Skeletal muscle satellite cell (primary cell): ENCODE measurements around the gene MVB12A.

Experiments used
- H3K27me3 ChIP-seq: 2 replicates; pipeline ENCODE4 v1.7.0; 2013; ENCODE audit warnings: low read length; ENCODE audit not compliant: control insufficient read depth, insufficient read depth
- H3K36me3 ChIP-seq: 2 replicates; pipeline ENCODE4 v1.7.0; 2013; ENCODE audit warnings: mild to moderate bottlenecking, control low read depth, low read length; ENCODE audit not compliant: insufficient read depth
- H3K4me1 ChIP-seq: 2 replicates; pipeline ENCODE4 v1.7.0; 2013; ENCODE audit warnings: low read length; ENCODE audit not compliant: control insufficient read depth, insufficient read depth
- H3K4me2 ChIP-seq: 2 replicates; pipeline ENCODE4 v1.7.0; 2013; ENCODE audit warnings: mild to moderate bottlenecking, low read length
- H3K4me3 ChIP-seq: 2 replicates; pipeline ENCODE4 v1.7.0; 2013; ENCODE audit warnings: low read length
- H3K9ac ChIP-seq: 2 replicates; pipeline ENCODE4 v1.7.0; 2013; ENCODE audit warnings: mild to moderate bottlenecking, low read depth, low read length, moderate library complexity
- H3K9me3 ChIP-seq: replicated peaks from 2 replicates; pipeline ENCODE4 v1.7.0; 2013; ENCODE audit warnings: mild to moderate bottlenecking, control low read depth, low read length

Gene MVB12A

DNA sequence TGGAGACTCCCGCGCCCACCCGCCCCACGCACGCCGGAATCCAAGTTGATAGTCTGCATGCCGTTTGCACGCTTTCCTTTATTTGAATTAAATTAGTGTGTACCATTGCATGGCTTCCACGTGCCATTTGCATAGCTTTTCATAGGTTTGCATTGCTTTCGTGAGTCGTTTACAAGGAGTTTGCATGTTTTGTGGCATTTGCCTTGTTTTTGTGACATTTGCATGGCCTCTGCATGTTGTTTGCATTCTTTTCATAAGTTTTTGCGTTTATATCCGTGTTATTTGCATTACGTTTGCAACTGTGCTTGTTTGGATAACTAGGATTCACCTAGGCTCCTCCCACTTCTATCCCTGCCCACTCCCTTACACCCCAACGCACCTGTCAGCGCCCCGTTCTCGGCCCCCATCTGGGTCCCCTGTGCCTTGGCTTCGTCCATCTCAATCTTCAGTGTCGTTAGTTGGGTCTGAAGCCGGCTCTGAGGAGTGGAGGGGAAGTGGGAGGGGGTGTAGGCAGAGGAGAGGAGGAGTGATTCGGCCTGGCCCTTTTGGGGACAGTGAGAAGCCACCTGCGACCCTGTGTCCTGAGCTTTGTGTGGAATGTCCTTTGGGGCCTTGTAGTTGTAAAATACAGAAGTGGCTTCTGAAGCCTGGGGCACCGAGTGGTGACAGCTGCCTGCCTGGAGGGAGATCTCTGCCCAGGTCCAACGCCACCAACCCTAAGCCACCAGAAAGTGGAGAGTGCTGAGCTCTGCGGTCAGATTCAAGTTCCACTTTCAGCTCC lies 28.3 kb upstream of the MVB12A start:
- Histone ChIP-seq H3K4me3 (peak overlapping the region; percentile 65), H3K9me3 (peaks cover 4% of the 10 kb centered on the region), H3K9ac (no peak overlapping the region), H3K36me3 (no peaks in the 10 kb centered on the region), H3K4me1 (peaks cover 14% of the 10 kb centered on the region), H3K27me3 (peaks cover 24% of the 10 kb centered on the region), H3K4me2 (peak overlapping the region; percentile 91)

DNA sequence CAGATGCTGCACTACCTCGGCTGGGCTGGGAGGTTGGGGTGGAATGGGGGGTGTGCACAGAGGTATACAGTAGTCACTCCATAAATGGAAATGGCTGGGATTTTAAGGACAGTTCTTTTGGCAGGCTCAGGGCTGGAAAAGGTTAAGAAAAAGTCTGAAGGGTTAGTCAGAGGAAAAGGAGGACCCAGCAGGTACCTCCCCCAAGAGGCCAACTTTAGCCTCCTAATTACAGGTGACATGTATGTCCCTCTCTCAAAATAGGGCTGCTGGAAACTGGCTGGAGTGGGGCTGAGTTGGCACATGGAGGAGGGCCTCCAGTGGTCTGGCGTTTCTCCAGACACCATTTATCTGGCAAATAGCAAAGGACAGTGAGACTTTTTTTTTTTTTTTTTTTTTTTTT lies 26.8 kb upstream of the MVB12A start:
- peaks cover 14% of the 10 kb centered on the region for H3K4me1 ChIP-seq
- no peaks in the 10 kb centered on the region for H3K36me3 ChIP-seq
- H3K9me3 ChIP-seq, result peaks cover 4% of the 10 kb centered on the region
- H3K4me2 ChIP-seq, result no peak overlapping the region
- H3K27me3 ChIP-seq, result peaks cover 24% of the 10 kb centered on the region
- no peak overlapping the region for H3K4me3 ChIP-seq
- no peak overlapping the region for H3K9ac ChIP-seq

DNA sequence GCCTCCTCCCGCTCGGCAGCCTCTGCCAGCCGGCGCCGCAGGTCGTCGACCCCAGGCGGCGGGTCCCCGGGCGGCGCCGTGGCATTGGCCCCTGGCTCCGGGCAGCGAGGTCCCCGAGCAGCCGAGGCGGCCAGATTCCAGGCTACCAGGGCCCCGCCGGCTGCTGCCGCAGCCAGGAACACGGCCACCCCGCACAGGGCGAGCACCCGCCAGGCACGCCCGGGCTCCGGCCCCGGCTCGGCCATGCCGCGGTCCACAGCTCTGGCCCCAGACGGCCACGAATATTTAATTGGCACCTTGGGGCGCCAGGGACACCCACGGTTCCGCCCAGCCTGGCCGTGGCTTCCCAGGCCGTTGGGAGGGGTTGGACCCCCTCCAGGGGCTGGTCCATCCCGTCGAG lies 25.9 kb upstream of the MVB12A start, which contains the start of gene CCDC194:
CCDC194 (minus strand) TSS at position 283 of the 400 bp plus-strand sequence; CDS start at position 245, 38 bp downstream.
- H3K4me3 ChIP-seq, result peak within 1 kb of the TSS; percentile 45
- H3K4me1 ChIP-seq, result peaks cover 14% of the 10 kb centered on the region
- peaks cover 23% of the 10 kb centered on the region for H3K27me3 ChIP-seq
- H3K9ac ChIP-seq, result no peak within 1 kb of the TSS
- H3K4me2 ChIP-seq, result peak within 1 kb of the TSS; percentile 44
- H3K9me3 ChIP-seq, result peaks cover 4% of the 10 kb centered on the region
- no peaks in the 10 kb centered on the region for H3K36me3 ChIP-seq

- H3K4me3 ChIP-seq, result peak overlapping the region; percentile 45
- H3K4me2 ChIP-seq, result no peak overlapping the region
- H3K9me3 ChIP-seq, result no peaks in the 10 kb centered on the region
- no peak overlapping the region for H3K9ac ChIP-seq
- no peaks in the 10 kb centered on the region for H3K36me3 ChIP-seq
- H3K27me3 ChIP-seq, result peaks cover 13% of the 10 kb centered on the region
- peaks cover 14% of the 10 kb centered on the region for H3K4me1 ChIP-seq
Observed at GRCh38 chr19:17394891-17395415, 24.9 kb upstream of the MVB12A start.

DNA sequence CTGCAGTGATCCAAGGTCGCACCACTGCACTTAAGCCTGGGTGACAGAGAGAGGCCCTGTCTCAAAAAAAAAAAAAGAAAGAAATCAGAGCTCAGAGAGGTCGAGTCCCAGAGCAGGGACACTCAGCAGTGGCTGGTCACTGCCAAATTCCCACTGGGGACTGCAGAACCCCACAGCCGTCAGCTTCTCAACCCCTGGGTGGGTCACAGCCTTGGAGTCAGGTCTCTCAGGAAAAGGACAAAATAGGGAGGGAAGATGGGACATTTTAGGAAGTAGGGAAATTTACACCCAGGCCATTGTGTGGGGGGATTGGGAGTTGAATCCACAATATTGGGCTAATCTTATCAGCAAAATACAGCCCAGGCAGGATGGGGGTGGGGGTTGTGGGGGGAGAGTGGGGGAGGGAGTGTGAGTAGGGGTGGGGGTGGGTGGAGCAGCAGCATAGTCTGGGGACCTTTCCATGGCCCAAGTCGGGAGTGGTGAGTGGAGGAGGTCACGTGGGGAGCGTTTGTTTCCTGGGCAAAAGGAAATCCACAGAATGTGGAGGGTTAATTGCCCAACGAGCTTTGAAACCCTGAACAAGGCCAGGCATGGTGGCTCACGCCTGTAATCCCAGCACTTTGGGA lies 20.8 kb upstream of the MVB12A start:
- peaks cover 3% of the 10 kb centered on the region for H3K4me1 ChIP-seq
- H3K9ac ChIP-seq, result no peak overlapping the region
- no peaks in the 10 kb centered on the region for H3K9me3 ChIP-seq
- H3K36me3 ChIP-seq, result no peaks in the 10 kb centered on the region
- H3K4me2 ChIP-seq, result no peak overlapping the region
- no peak overlapping the region for H3K4me3 ChIP-seq
- H3K27me3 ChIP-seq, result peaks cover 7% of the 10 kb centered on the region

GRCh38 chr19:17401628-17402027 lies 18.2 kb upstream of the MVB12A start:
- Histone ChIP-seq H3K27me3 (peaks cover 4% of the 10 kb centered on the region), H3K4me2 (no peak overlapping the region), H3K9ac (no peak overlapping the region)

DNA sequence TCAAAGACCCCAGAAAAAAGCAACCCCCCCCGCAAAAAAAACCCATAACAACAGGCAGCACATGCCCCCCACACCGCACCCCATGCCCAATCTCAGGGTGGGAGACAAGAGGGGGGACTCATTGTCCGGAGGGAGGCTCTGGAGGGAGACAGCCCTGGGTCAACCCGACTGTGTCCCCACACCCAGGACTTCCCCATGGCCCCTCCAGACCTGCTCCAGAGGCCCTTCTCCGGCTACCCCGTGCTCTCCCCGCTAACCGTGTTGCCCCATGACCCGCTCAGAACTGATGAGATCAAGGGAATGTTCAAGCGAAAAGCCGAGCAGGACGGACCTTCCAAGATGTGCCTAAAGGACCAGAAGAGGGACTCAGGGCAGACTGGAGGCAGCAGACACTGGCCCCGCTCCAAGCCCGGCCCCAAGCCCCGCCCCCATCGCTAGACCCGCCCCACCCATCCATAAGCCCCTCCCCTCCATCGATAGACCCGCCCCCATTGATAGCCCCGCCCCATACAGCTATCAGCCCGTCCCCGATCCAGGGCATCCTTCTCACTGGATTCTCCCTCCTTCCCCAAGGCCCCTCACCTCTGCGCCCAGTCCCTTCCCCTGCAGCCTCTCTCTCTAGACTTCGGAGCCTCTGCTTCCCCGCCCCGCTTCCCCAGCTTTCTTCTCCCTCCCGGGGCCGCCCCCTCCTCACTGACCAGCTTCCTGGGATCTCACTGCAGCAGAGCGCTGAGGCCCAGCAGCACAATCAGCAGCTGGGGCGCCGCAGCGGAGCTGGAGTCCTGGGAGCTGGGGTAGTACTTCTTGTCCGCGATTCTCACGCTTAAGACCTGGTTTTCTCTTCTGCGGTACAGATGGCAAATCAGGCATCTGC lies 16.6 kb upstream of the MVB12A start:
- no peaks in the 10 kb centered on the region for H3K36me3 ChIP-seq
- H3K4me1 ChIP-seq, result peaks cover 13% of the 10 kb centered on the region
- peaks cover 4% of the 10 kb centered on the region for H3K27me3 ChIP-seq
- H3K4me2 ChIP-seq, result no peak overlapping the region
- H3K9me3 ChIP-seq, result no peaks in the 10 kb centered on the region
- H3K9ac ChIP-seq, result no peak overlapping the region
- no peak overlapping the region for H3K4me3 ChIP-seq

More at GRCh38 chr19:17401628-17402027, 18.2 kb upstream of the MVB12A start:
- H3K4me1 ChIP-seq, result peaks cover 11% of the 10 kb centered on the region
- no peaks in the 10 kb centered on the region for H3K9me3 ChIP-seq
- no peaks in the 10 kb centered on the region for H3K36me3 ChIP-seq
- no peak overlapping the region for H3K4me3 ChIP-seq

- peaks cover 4% of the 10 kb centered on the region for H3K27me3 ChIP-seq
- H3K4me1 ChIP-seq, result peaks cover 13% of the 10 kb centered on the region
- no peak overlapping the region for H3K4me3 ChIP-seq
- no peak overlapping the region for H3K4me2 ChIP-seq
- H3K9ac ChIP-seq, result no peak overlapping the region
- H3K36me3 ChIP-seq, result no peaks in the 10 kb centered on the region
- H3K9me3 ChIP-seq, result no peaks in the 10 kb centered on the region
Observed at GRCh38 chr19:17404015-17404414, 15.8 kb upstream of the MVB12A start.

- Histone ChIP-seq H3K9me3 (no peaks in the 10 kb centered on the region), H3K9ac (no peak overlapping the region), H3K36me3 (no peaks in the 10 kb centered on the region), H3K4me1 (peaks cover 13% of the 10 kb centered on the region), H3K4me2 (no peak overlapping the region), H3K27me3 (peaks cover 4% of the 10 kb centered on the region), H3K4me3 (no peak overlapping the region)
Observed at GRCh38 chr19:17404621-17405249, 15.1 kb upstream of the MVB12A start.

DNA sequence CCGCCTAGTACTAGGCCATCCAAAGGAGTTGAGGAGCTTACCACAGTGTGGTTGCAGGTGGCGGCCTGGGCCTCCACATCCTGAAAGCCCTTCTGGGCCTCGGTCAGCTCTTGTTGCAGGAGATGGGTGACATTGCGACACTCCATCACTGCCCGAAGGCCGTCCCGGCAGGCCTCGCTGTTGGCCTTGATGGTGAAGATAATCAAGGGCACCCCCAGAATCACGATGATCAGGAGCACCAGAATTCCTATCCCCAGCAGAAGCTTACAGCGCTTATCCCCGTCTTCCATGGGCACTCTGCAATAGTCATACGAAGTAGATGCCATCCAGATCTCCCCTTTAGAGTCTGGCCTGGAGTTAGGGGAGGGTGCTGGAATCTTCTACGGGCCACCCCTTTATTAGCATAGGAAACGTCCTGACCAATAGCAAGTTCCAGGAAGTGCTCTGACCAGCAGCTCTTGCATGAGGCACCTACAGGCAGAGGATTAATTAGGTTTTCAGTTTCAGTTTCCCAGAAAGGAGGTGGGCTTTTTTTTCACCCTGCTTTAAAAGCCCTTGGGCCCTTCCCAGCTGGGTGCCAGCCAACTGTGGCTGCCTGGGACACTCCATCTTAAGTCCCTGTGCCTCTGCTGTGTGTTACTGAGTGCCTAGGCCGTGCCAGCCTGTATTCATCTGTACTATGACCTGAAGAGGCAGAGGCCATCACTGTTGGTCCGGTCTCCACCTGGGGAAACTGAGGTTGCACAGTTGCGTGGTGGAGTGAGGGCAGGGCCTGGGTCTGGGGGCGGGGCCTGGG lies 14.4 kb upstream of the MVB12A start, which contains the start of gene BST2:
BST2 (minus strand) TSS at position 381 of the 796 bp plus-strand sequence; CDS start at position 326, 55 bp downstream.
- Histone ChIP-seq H3K27me3 (peaks cover 4% of the 10 kb centered on the region), H3K36me3 (no peaks in the 10 kb centered on the region), H3K9me3 (no peaks in the 10 kb centered on the region), H3K9ac (no peak within 1 kb of the TSS), H3K4me2 (peak within 1 kb of the TSS; percentile 21), H3K4me1 (peaks cover 13% of the 10 kb centered on the region), H3K4me3 (no peak within 1 kb of the TSS)
